Activated naive CD8-positive, alpha-beta T cell treated with anti-CD3 and anti-CD28 coated beads, Interleukin-2, amount 50 U/mL, for 24 hours (primary cell): ENCODE measurements around the gene TPM2.

ENCODE experiments used
- ATAC-seq: fragments of 150-1000 bp; cut with Tn5 transposase; one replicate; pipeline ENCODE4 v1.10.0; 2021
- DNase-seq: peaks from one replicate; pipeline ENCODE4 v3.0.0; 2021
- H3K27ac Mint-ChIP-seq: one replicate; pipeline ENCODE4 v1.8.0; 2021; ENCODE audit warnings: mild to moderate bottlenecking, mixed read lengths
- H3K27me3 Mint-ChIP-seq: one replicate; pipeline ENCODE4 v1.8.0; 2021; ENCODE audit warnings: mixed read lengths
- H3K36me3 Mint-ChIP-seq: one replicate; pipeline ENCODE4 v1.8.0; 2021; ENCODE audit warnings: low read depth, mixed read lengths
- H3K4me1 Mint-ChIP-seq: one replicate; pipeline ENCODE4 v1.8.0; 2021; ENCODE audit warnings: mixed read lengths
- H3K4me3 Mint-ChIP-seq: one replicate; pipeline ENCODE4 v1.8.0; 2021; ENCODE audit warnings: mild to moderate bottlenecking, moderate library complexity, mixed read lengths
- H3K9me3 Mint-ChIP-seq: one replicate; pipeline ENCODE4 v1.8.0; 2021; ENCODE audit warnings: mixed read lengths

The TPM2 gene

DNA sequence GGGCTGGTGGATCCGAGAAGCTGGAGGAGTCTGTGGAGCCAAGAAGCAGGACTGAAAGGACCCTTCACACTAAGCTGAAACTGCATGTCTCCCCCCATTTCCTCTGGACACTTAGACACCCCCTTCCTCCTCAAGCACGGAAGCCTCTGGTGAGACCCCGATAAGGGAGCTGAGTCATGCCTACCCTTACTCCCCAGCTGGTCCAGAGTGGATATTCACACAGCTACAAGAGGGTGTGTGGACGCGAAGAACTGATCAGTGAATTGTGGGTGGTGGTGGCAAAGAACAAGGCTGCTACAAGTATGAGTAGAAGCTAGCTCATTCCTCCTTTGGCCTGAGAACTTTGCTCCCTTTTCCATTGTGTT, 37.9 kb upstream of the TPM2 start:
- Mint-ChIP-seq H3K4me3 (no peak overlapping the region), H3K36me3 (peaks cover 19% of the 10 kb centered on the region), H3K27me3 (no peaks in the 10 kb centered on the region), H3K4me1 (no peaks in the 10 kb centered on the region), H3K9me3 (no peaks in the 10 kb centered on the region), H3K27ac (no peak overlapping the region)
- DNase-seq, result no peak
- no peak for ATAC-seq

DNA sequence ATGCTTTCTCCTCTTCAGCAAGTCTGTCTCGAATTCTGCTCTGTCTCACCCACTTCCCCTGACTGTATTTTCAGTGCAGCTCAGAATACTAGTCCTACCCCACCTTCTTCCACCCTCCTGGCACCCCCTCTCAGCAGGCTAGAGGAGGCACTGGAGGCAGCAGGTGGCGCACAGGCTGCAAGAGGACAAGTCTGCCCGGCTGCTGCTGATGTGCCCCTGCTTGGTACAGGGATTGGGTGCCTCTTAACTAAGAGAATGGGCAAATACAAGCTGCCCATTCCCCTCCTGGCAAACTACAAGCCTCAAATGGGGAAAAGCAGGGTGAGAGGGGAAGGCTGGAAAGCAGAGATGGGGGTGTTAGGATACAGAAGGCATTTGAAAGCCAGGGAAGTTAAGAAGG, 37.2 kb upstream of the TPM2 start:
- no peaks in the 10 kb centered on the region for H3K9me3 Mint-ChIP-seq
- peak overlapping the region; percentile 56 for H3K4me3 Mint-ChIP-seq
- ATAC-seq (peak; percentile 9), DNase-seq (peak; percentile 22)
- no peaks in the 10 kb centered on the region for H3K27me3 Mint-ChIP-seq
- H3K36me3 Mint-ChIP-seq, result peaks cover 25% of the 10 kb centered on the region
- H3K27ac Mint-ChIP-seq, result peak overlapping the region; percentile 36
- no peaks in the 10 kb centered on the region for H3K4me1 Mint-ChIP-seq

DNA sequence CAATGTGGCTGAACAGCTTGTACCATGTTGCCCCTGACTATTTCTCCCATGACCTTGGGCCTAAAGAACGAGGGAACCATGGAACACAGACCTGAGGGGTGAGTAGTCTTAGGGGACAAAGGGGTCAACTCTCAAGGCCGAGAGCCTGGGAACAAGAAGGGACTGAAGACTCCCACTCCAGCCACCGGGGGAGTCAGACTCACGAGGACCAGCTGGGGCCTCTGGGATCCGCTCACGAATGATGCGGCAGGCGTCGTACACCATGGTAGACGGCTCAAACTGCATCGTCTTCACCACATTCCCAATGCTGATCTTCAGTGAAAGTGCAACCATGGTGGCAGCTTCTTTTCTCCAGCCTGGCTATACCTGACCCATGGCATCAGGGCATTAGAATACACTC, 35.6 kb upstream of the TPM2 start:
- DNase-seq (no peak), ATAC-seq (no peak)
- no peaks in the 10 kb centered on the region for H3K9me3 Mint-ChIP-seq
- no peaks in the 10 kb centered on the region for H3K27me3 Mint-ChIP-seq
- H3K4me1 Mint-ChIP-seq, result no peaks in the 10 kb centered on the region
- H3K36me3 Mint-ChIP-seq, result peaks cover 34% of the 10 kb centered on the region
- no peak overlapping the region for H3K27ac Mint-ChIP-seq
- H3K4me3 Mint-ChIP-seq, result no peak overlapping the region

DNA sequence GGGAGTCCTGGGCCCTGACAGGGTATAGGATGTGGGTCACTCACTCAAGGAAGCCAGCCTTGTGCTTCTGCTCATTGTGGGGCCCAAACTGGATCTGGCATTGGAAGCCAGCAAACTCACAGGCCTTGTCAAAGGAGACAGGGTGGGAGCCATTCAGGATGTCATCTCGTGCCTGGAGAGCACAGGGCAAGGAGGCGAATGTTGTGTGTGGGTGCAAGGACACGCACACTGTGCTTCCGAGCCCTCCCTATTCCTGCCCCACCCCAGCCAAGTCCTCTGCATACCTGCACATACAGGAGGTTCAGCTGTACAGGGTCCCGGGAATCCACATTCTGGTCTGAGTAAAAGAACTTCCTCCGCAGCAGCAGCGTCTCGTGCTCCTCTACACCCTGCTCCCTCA, 34.2 kb upstream of the TPM2 start:
- DNase-seq (no peak), ATAC-seq (no peak)
- Mint-ChIP-seq H3K27ac (no peak overlapping the region), H3K9me3 (no peaks in the 10 kb centered on the region), H3K27me3 (no peaks in the 10 kb centered on the region), H3K4me3 (no peak overlapping the region), H3K4me1 (peaks cover 5% of the 10 kb centered on the region), H3K36me3 (peaks cover 42% of the 10 kb centered on the region)

DNA sequence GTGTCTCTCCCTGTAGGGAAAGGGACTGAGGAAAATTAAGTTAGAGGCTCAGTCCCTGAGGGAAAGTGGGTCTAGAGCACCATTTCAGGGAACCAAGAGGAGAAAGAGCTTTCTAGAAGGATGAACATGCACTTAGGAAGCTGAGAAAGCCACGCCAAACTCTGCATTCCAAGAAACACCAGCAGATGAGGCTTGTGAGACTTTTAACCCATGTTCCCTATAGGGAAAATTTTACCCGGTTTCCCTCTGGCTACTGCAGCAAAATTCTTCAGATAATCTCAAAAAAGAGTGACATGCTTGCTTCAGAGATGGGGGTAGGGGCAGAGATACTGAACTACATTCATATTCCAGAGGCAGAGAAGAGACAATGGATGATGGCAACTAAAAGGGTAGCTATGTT, 33.7 kb upstream of the TPM2 start:
- no peak overlapping the region for H3K27ac Mint-ChIP-seq
- peaks cover 5% of the 10 kb centered on the region for H3K4me1 Mint-ChIP-seq
- DNase-seq (no peak), ATAC-seq (no peak)
- H3K4me3 Mint-ChIP-seq, result no peak overlapping the region
- H3K27me3 Mint-ChIP-seq, result no peaks in the 10 kb centered on the region
- peaks cover 44% of the 10 kb centered on the region for H3K36me3 Mint-ChIP-seq
- no peaks in the 10 kb centered on the region for H3K9me3 Mint-ChIP-seq

DNA sequence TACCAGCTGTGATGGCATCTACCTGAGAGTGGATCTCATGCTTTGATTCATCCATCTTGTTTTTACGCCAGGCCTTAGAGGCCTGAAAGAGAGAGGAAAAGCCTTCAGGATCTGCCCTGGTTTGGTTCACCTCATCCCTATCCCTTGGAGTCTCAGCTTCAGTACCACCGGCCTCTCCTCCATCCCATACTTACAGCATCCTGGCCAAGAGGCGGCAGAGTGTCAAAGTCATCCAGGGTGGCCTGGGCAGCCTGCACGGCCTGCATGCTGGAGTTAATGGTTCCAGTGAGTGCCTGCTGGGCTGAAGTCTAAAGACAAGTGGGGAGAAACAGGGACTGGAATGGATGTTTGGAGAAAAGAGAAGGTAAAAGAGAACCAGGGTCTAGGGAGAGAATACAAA, 29.8 kb upstream of the TPM2 start:
- peaks cover 60% of the 10 kb centered on the region for H3K36me3 Mint-ChIP-seq
- no peak overlapping the region for H3K4me3 Mint-ChIP-seq
- peaks cover 5% of the 10 kb centered on the region for H3K4me1 Mint-ChIP-seq
- ATAC-seq (no peak), DNase-seq (no peak)
- H3K27me3 Mint-ChIP-seq, result no peaks in the 10 kb centered on the region
- H3K9me3 Mint-ChIP-seq, result no peaks in the 10 kb centered on the region
- no peak overlapping the region for H3K27ac Mint-ChIP-seq

DNA sequence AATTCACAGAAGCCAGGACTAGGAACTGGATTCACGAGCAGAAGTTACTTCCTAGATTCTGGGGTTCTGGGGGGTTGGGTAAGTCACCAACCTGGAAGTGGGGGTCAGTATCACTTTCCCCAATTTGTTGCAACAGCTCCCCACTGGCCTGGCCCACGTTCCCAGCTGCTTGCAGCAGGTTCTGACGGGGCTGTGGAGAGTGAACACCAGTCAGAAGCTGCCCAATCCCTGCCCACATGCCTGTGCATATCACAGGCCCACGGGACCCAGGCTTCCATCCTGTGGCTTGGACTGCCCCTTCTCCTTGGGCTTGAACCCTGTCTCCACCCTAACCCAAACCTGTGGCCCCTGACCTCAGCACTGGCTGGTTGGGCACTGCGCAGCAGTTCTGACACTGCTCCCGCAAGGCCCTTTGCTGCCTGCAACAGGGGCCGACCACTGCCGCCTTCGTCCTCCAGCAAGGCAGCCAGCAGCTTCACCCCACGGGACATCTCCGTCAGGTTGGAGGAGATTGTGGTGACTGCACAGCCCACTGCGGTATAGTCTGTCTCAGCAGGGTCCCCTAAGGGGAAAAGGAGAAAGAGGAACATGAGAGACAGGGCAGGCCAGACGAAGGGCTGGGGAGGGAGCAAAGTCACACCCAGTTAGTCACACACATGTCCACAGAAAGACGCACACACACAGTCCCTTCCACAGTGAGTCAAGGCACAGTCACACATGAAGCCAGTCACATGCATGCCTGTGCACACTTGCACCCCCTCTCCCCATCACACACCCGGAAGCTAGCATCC, 29.2 kb upstream of the TPM2 start:
- H3K4me1 Mint-ChIP-seq, result peaks cover 5% of the 10 kb centered on the region
- H3K4me3 Mint-ChIP-seq, result no peak overlapping the region
- H3K27me3 Mint-ChIP-seq, result no peaks in the 10 kb centered on the region
- no peak overlapping the region for H3K27ac Mint-ChIP-seq
- no peaks in the 10 kb centered on the region for H3K9me3 Mint-ChIP-seq
- ATAC-seq (no peak), DNase-seq (no peak)
- H3K36me3 Mint-ChIP-seq, result peaks cover 62% of the 10 kb centered on the region

DNA sequence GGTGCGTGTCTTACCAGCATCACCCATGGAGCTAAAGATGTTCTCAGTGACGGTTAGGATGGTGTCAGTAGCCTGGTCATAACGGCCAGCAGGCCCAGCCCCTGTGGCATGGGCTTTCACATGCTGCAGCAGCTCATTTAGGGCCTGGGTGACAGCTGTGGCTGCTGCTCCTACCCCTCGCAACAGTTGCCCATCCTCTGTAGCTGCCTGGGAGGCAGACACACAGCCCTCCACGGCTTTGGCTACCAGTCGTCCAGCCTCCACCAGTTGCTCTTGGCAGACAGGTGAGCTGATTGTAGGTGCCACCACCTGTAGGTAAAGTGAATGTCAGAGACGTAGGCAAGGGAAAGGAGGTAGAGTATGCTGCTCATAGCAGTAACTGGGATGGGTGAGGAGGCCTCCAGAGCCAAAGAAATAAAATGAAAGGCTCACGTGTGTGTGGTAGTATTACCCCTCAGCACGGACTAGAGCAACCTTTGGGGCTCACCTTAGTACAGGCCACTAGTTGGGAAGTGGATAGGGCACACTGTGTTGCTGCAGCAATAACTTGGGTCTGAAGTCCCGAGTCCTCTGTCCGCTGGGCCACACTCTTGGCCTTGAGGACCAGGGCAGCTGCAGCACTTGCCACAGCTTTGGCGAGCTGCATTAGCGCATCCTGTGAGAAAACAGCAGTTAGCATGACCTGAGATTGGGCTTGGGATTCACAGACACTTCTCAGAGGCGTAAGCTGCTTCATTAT, 27.6 kb upstream of the TPM2 start:
- Mint-ChIP-seq H3K27ac (no peak overlapping the region), H3K27me3 (no peaks in the 10 kb centered on the region), H3K4me1 (peaks cover 5% of the 10 kb centered on the region), H3K36me3 (peaks cover 62% of the 10 kb centered on the region), H3K9me3 (no peaks in the 10 kb centered on the region), H3K4me3 (no peak overlapping the region)
- no peak for ATAC-seq
- DNase-seq, result no peak

DNA sequence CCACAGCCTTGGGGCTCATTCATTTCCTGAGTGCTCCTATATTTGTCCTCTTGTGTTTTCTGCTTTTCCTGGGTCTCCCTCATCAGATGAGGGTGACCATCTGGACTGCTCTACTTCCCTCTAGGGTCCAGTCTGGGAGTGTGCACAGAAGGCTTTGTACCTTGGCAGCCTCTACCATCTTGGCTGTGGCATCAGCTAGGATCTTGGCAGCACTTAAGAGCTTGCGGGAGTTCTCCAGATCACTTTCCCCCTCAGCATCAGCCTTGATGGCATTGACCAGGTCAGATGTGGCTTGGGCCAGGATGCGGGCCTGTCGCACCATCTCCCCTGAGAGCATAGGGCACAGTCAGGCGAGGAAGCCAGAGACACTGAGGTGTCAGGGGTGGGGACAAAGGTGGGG, 26.5 kb upstream of the TPM2 start:
- ATAC-seq, result no peak
- H3K27me3 Mint-ChIP-seq, result no peaks in the 10 kb centered on the region
- peaks cover 5% of the 10 kb centered on the region for H3K4me1 Mint-ChIP-seq
- no peaks in the 10 kb centered on the region for H3K9me3 Mint-ChIP-seq
- H3K27ac Mint-ChIP-seq, result no peak overlapping the region
- peaks cover 57% of the 10 kb centered on the region for H3K36me3 Mint-ChIP-seq
- DNase-seq, result no peak
- H3K4me3 Mint-ChIP-seq, result no peak overlapping the region

DNA sequence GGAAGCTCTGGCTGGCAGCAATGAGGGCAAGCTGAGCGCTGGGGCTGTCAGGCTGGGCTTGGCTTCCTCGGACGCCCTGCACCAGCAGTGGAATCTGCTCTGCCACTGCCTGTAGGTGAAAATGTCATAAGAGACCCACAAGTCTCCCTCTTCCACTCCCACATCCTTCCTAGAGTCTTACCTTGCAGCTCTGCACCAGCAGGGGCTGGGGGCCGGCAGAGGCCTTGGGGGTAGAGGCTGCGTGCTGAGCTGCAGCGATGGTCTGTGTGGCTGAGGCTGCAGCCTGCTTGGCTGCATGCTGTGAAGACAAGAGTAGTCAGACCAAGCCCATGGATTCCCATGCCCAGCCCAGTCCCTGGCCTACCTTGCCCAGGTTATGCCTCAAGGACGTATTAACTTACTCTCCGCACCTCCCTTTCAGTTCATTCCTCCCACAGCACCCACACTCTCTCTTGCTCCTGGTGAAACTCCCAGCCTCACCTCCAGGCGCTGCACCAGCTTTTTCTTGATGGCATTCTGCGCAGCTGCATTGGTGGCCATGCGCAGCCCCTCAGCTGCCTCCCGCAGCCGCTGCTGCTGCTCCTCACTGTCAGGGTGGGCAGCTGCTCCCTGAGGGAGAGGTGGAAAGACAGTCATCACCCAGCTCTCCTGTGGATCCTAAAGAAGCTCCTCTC, 25.0 kb upstream of the TPM2 start:
- no peak for ATAC-seq
- Mint-ChIP-seq H3K9me3 (no peaks in the 10 kb centered on the region), H3K4me1 (peaks cover 5% of the 10 kb centered on the region), H3K27me3 (no peaks in the 10 kb centered on the region), H3K36me3 (peaks cover 62% of the 10 kb centered on the region), H3K27ac (peak overlapping the region; percentile 23), H3K4me3 (no peak overlapping the region)
- no peak for DNase-seq

DNA sequence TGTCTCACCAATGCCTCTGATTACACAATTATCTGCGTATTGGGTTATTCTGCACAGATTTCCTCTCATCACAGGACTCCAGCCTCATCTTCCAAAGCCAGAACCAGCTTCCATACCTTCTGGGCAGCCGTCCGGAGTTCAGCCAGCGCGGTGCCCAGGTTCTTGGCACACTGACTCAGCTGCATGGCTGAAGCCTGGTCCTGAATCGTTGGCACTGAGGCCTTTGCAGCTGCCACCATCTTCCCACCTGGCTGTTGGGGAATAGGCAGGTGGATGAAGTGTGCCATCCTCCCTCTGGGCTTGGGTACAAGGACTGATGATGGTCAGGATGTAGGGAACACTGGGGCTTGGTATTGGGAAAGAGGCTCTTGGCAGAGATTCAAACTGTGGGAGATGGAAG, 24.4 kb upstream of the TPM2 start:
- no peak overlapping the region for H3K27ac Mint-ChIP-seq

DNA sequence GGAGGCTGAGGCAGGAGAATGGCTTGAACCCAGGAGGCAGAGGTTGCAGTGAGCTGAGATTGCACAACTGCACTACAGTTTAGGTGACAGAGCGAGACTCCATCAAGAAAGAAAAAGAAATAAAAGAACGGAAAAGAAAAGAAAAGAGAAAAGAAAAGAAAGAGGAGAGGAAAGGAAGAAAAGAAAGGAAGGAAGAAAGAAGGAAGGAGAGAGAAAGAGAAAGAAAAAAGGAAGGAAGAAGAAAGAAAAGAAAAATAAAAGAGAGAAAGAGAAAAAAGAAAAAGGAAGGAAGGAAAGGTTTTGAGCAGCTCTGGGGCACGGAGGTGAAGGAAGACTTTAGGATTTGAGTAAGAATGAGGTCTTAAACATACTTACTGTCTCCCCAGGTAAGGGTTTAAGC, 23.9 kb upstream of the TPM2 start:
- H3K27me3 Mint-ChIP-seq, result no peaks in the 10 kb centered on the region
- H3K4me3 Mint-ChIP-seq, result no peak overlapping the region
- H3K27ac Mint-ChIP-seq, result peak overlapping the region; percentile 27
- ATAC-seq (no peak), DNase-seq (no peak)
- no peaks in the 10 kb centered on the region for H3K9me3 Mint-ChIP-seq
- peaks cover 61% of the 10 kb centered on the region for H3K36me3 Mint-ChIP-seq
- H3K4me1 Mint-ChIP-seq, result no peaks in the 10 kb centered on the region

More for the DNA sequence above, 24.4 kb upstream of the TPM2 start:
- Mint-ChIP-seq H3K4me3 (no peak overlapping the region), H3K36me3 (peaks cover 59% of the 10 kb centered on the region), H3K27me3 (no peaks in the 10 kb centered on the region), H3K9me3 (no peaks in the 10 kb centered on the region), H3K4me1 (no peaks in the 10 kb centered on the region)
- DNase-seq, result no peak
- ATAC-seq, result no peak

DNA sequence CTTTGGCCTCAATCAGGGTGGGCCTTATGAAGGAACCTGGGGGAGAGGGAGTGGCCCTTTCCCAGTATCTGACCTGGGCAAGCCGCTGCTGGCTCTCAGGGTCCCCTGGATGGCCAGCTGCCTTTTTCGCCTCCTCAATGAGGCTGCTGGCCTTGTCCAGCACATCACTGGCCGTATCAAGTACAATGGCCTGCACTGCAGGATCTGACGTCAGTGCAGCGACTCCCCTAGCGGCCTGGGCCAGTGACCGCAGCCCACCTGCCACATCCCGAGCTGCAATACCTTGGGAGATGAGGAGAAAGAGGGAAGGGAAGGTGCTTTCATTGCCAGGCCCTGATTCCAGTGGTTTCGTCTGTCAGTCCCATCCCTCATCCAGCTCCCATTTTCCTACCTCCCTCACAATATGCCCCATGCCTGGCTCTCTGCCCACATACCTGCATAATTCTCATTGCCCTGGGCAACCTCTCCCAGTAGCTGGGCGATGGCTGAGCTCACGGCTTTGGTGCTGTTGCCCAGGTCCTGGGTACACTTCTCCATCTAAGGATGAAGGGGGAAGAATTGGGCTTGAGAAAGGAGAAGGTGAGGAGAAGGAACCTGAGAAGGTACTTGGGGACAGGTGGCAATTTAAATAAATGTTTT, 23.2 kb upstream of the TPM2 start:
- H3K27ac Mint-ChIP-seq, result no peak overlapping the region
- no peaks in the 10 kb centered on the region for H3K9me3 Mint-ChIP-seq
- H3K4me3 Mint-ChIP-seq, result no peak overlapping the region
- no peaks in the 10 kb centered on the region for H3K4me1 Mint-ChIP-seq
- peaks cover 61% of the 10 kb centered on the region for H3K36me3 Mint-ChIP-seq
- DNase-seq (no peak), ATAC-seq (no peak)
- no peaks in the 10 kb centered on the region for H3K27me3 Mint-ChIP-seq

DNA sequence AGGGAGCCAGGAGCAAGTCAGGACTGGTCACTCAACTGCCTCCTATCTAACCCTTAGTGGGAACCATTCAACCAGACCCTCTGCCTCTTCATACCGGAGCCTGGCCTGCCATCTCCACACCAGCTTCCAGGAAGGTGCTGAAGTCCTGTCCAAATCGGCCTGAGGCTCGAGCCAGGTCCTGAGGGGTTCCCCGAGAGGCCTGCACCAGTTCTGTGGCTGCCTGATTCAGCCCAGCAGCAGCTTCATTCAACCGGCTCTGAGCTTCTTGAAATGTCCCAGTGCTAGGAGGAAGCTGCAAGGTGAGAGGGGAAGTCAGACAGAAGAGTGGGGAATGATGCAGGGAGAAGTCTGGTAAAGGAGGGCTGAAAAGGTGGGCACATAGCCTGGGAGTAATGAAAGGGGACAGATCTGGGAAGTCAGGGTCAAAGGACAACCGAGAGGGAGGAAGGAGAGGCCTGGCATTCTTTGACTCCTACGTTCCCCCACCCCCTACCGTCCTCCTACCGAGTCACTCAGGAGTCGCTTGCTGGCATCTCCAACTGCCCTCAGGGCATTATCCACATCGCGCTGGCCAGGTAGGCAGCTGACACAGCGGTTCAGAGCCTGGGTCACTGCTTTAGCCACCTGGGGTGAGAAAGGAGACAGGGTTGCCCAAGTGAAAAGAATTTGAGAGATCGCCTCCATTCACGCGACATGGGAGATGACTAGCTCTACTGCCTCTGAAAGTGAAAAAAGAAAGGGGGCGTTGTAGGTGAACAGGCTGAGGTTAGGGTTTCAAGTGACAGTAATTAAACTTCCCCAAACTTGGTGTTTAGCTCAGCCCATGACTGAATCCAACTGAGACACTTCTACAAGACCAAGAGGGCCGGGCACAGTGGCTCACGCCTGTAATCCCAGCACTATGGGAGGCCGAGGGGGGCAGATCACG, 22.0 kb upstream of the TPM2 start:
- DNase-seq, result no peak
- no peak overlapping the region for H3K4me3 Mint-ChIP-seq
- no peak overlapping the region for H3K27ac Mint-ChIP-seq
- H3K4me1 Mint-ChIP-seq, result no peaks in the 10 kb centered on the region
- H3K27me3 Mint-ChIP-seq, result no peaks in the 10 kb centered on the region
- H3K36me3 Mint-ChIP-seq, result peaks cover 64% of the 10 kb centered on the region
- H3K9me3 Mint-ChIP-seq, result no peaks in the 10 kb centered on the region
- no peak for ATAC-seq
